Gastroesophageal sphincter (tissue), 3 donors: ENCODE results near the gene PHLDA1.

Source experiments
- EP300 ChIP-seq: sonication (generic); formaldehyde crosslinking; IDR thresholded peaks from one replicate; pipeline ENCODE4 v1.6.1; 2017; ENCODE audit warnings: antibody characterized with exemption, mild to moderate bottlenecking
- POLR2A ChIP-seq, 2 donors: fragments of 450-650 bp; IDR thresholded peaks; one replicate each; pipeline ENCODE4 v1.6.1; 2017; ENCODE audit warnings: antibody characterized with exemption in 2 of 2, mild to moderate bottlenecking in 2 of 2, moderate library complexity in 1 of 2
- TF ChIP-seq, protein P1 (sequence below), 4 experiments: fragments of 200-600 bp in 2 of 4; fragments of 450-650 bp in 2 of 4; sonication (generic) in 1 of 4; IDR thresholded peaks; one replicate each; pipeline ENCODE4 v1.5.1; 2017 to 2019; ENCODE audit warnings: antibody characterized with exemption in 4 of 4, mild to moderate bottlenecking in 2 of 4, moderate library complexity in 2 of 4

GRCh38 chr12:75984577-75985182 lies 46.9 kb downstream of the PHLDA1 start:
- TF ChIP-seq, protein P1, sequence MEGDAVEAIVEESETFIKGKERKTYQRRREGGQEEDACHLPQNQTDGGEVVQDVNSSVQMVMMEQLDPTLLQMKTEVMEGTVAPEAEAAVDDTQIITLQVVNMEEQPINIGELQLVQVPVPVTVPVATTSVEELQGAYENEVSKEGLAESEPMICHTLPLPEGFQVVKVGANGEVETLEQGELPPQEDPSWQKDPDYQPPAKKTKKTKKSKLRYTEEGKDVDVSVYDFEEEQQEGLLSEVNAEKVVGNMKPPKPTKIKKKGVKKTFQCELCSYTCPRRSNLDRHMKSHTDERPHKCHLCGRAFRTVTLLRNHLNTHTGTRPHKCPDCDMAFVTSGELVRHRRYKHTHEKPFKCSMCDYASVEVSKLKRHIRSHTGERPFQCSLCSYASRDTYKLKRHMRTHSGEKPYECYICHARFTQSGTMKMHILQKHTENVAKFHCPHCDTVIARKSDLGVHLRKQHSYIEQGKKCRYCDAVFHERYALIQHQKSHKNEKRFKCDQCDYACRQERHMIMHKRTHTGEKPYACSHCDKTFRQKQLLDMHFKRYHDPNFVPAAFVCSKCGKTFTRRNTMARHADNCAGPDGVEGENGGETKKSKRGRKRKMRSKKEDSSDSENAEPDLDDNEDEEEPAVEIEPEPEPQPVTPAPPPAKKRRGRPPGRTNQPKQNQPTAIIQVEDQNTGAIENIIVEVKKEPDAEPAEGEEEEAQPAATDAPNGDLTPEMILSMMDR (IDR thresholded peaks at IDR 0.05), result no peak
- TF ChIP-seq EP300 (no peak), POLR2A (IDR thresholded peaks at IDR 0.05) (no peak)
